Kidney (tissue), 14 donors: ENCODE data around the gene KCNG2. TPM values are rescaled to one million over a fixed set of nuclear protein-coding genes. Genes with fewer than 3 reads are reported as not detected.

ENCODE experiments used
- DNase-seq, 5 donors: peaks; one replicate each; pipeline ENCODE4 v3.0.0-alpha.2; 2013 to 2020
- FAIRE-seq: peaks from 2 replicates; lab custom pipeline; 2012; peaks lifted over from hg19 to GRCh38; lab: Jason Lieb, UNC
- H3K27ac ChIP-seq, 2 donors: one replicate each; pipeline ENCODE4 v1.7.0; 2013; ENCODE audit warnings: low read depth in 2 of 2, low read length in 2 of 2, inconsistent platforms in 1 of 2
- H3K27me3 ChIP-seq: one replicate; pipeline ENCODE4 v1.7.1; 2013; ENCODE audit warnings: low read length, inconsistent platforms; ENCODE audit not compliant: control insufficient read depth, insufficient read depth
- H3K36me3 ChIP-seq, 3 donors: one replicate each; pipeline versions ENCODE4 v1.7.0 to v1.7.1; 2013; ENCODE audit warnings: low read length in 3 of 3, control low read depth in 1 of 3, inconsistent platforms in 1 of 3; ENCODE audit not compliant: insufficient read depth in 3 of 3, control insufficient read depth in 2 of 3
- H3K4me1 ChIP-seq, 3 donors: one replicate each; pipeline versions ENCODE4 v1.7.0 to v1.7.1; 2013; ENCODE audit warnings: low read length in 3 of 3, inconsistent platforms in 1 of 3, low read depth in 1 of 3; ENCODE audit not compliant: control insufficient read depth in 2 of 3, insufficient read depth in 2 of 3
- H3K4me3 ChIP-seq, 3 donors: one replicate each; pipeline versions ENCODE4 v1.7.0 to v1.8.1; 2013; ENCODE audit warnings: low read length in 3 of 3, control low read depth in 1 of 3, inconsistent platforms in 1 of 3
- H3K9ac ChIP-seq, 3 donors: one replicate each; pipeline versions ENCODE4 v1.7.0 to v1.7.1; 2013; ENCODE audit warnings: low read length in 3 of 3, control low read depth in 1 of 3, inconsistent platforms in 1 of 3
- H3K9me3 ChIP-seq, 3 donors: one replicate each; pipeline versions ENCODE4 v1.7.0 to v1.7.1; 2013; ENCODE audit warnings: low read length in 3 of 3, control low read depth in 1 of 3, inconsistent platforms in 1 of 3; ENCODE audit not compliant: control insufficient read depth in 2 of 3, insufficient read depth in 1 of 3
- intact Hi-C: fragments of 100-400 bp; cut with DNase I; formaldehyde crosslinking; loops from one replicate; pipeline ENCODE4 v1.11.1; 2022
- polyA plus RNA-seq: library from polyadenylated mRNA; stranded (reverse); fragments of 350-450 nt; fragmentation: Illumina TruSeq; extraction: RNeasy Lipid Tissue Mini Kit (QIAGEN cat#74804); gene quantifications from one replicate; pipeline ENCODE4 v1.2.3, GENCODE V29; 2014; ENCODE audit warnings: low read depth, low replicate concordance; ENCODE audit not compliant: insufficient read depth
- total RNA-seq: library from RNA; stranded (reverse); fragmentation: NEBNext Ultra II Directional; extraction: Animal tissue kit (Norgen Biotek cat#: 25700); gene quantifications from one replicate; pipeline ENCODE4 v1.2.1, GENCODE V29; 2021
- TF ChIP-seq, protein P1 (sequence below): IDR thresholded peaks from 3 replicates; pipeline ENCODE4 v1.5.1; 2012; ENCODE audit warnings: mild to moderate bottlenecking, moderate library complexity, borderline replicate concordance; ENCODE audit not compliant: insufficient read depth; ENCODE audit errors: extremely low read depth
- donor health status: control.
- donor health status: control.
- donor health status: control.
- donor health status: control.
- donor health status: control.
- donor health status: DM: yes; HTN: yes; CAD: no.
- donor health status: Normal renal cell carcinoma (clear cell type).

Gene KCNG2
- total and polyA plus RNA-seq, 2 donors from 2014 or later: 0.76 TPM; not detected in 1

DNA sequence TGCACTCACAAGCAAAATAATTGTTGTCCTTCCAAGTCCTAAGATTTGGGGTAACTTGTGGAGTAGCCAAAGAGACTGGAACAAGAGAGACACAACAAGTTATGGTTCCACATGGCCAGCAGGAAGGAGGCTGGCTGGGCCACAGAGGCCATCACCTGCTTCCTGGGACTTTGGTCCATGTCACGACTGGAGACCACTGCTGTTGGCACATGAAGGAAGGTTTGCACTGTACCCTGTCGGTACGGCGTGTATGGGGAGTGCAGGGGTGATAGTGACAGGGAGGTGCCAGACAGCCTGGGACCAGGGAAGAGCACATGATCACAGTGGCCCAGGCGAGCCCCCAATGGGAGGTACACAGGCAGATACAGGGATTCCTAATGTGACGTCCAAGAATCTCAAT lies 138.2 kb downstream of the KCNG2 start:
- TF ChIP-seq, protein P1, sequence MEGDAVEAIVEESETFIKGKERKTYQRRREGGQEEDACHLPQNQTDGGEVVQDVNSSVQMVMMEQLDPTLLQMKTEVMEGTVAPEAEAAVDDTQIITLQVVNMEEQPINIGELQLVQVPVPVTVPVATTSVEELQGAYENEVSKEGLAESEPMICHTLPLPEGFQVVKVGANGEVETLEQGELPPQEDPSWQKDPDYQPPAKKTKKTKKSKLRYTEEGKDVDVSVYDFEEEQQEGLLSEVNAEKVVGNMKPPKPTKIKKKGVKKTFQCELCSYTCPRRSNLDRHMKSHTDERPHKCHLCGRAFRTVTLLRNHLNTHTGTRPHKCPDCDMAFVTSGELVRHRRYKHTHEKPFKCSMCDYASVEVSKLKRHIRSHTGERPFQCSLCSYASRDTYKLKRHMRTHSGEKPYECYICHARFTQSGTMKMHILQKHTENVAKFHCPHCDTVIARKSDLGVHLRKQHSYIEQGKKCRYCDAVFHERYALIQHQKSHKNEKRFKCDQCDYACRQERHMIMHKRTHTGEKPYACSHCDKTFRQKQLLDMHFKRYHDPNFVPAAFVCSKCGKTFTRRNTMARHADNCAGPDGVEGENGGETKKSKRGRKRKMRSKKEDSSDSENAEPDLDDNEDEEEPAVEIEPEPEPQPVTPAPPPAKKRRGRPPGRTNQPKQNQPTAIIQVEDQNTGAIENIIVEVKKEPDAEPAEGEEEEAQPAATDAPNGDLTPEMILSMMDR: no peak
- no peak for FAIRE-seq
- peaks cover 0 to 17% (median 12%) of the 10 kb centered on the region in 3 donors for H3K36me3 ChIP-seq
- no peak overlapping the region for H3K27ac ChIP-seq
- H3K4me1 ChIP-seq: peaks cover 0 to 6% (median 3%) of the 10 kb centered on the region in 3 donors
- no peaks in the 10 kb centered on the region for H3K27me3 ChIP-seq
- H3K9me3 ChIP-seq: peaks cover 0 to 8% (median 3%) of the 10 kb centered on the region in 3 donors
- peak in 1 of 5 donors; percentile 18 for DNase-seq
- H3K4me3 ChIP-seq: no peak overlapping the region
- intact Hi-C loops: no loop called here
- no peak overlapping the region for H3K9ac ChIP-seq

DNA sequence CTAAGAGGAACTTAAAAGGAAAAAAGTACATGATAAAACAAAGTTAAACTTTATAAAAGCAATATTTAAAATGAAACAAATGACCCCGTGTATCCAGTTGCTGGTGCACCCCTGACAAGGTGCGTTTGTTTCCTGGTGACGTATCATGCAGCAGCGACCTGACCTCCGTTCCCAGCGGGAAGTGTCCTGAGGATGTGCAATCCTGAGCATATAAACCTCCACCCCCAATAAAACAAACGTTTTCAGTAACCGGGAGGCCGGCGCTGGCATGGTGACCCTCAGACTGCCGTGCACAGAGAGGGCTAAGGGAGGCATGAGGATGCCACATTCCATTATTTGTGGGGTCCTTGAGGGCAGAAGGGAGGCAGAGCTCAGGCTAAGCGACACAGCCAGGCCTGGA lies 138.9 kb downstream of the KCNG2 start:
- Histone ChIP-seq H3K27me3 (no peaks in the 10 kb centered on the region), H3K27ac (no peak overlapping the region), H3K9me3 (peaks cover 0 to 8% (median 3%) of the 10 kb centered on the region in 3 donors), H3K36me3 (peaks cover 0 to 17% (median 12%) of the 10 kb centered on the region in 3 donors), H3K4me3 (no peak overlapping the region), H3K9ac (no peak overlapping the region), H3K4me1 (peaks cover 0 to 9% (median 6%) of the 10 kb centered on the region in 3 donors)
- FAIRE-seq: no peak
- peak in 1 of 5 donors; percentile 52 for DNase-seq
- TF ChIP-seq, protein P1: no peak
- intact Hi-C loops: no loop called here

DNA sequence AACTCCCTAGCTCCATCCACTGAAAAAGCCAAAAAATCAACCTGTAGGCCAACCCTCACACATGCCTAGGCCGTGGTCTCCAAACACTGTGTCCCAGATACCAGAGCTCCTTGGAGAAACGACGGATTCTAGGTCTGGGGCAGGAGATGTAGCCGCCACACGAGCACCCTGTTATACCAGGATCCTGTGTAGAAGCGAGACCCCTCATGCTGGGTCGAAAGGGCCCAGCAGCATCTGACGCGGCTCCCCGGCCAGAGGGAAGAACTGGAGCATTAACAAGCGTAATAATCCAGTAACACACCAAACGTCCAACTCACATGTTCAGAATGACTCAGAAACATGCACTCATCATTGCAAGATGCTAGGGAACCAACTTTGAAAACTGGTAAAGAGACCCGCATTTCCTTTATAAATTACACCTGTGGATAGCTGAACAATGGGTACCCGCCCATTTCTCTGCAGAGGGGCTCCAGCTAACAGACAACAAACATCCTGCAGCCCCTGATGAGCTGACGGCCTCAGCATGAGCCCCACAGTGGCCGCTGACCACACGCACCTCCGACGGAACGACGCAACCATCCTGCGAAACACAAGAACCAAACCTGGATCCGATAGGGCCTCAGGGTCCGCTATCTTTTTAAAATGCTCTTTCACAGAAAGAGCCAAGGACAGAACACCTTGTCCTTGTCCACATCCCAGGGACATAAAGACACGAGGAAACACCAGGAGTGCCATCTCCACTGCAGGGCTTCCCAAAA lies 139.5 kb downstream of the KCNG2 start:
- DNase-seq (peak in 1 of 5 donors; percentile 21), FAIRE-seq (no peak)
- no peaks in the 10 kb centered on the region for H3K27me3 ChIP-seq
- H3K36me3 ChIP-seq: peaks cover 0 to 17% (median 13%) of the 10 kb centered on the region in 3 donors
- H3K9ac ChIP-seq: no peak overlapping the region
- TF ChIP-seq, protein P1: no peak
- H3K27ac ChIP-seq: no peak overlapping the region
- no peak overlapping the region for H3K4me3 ChIP-seq
- intact Hi-C loops: no loop called here
- peaks cover 0 to 8% (median 3%) of the 10 kb centered on the region in 3 donors for H3K9me3 ChIP-seq
- H3K4me1 ChIP-seq: peaks cover 0 to 16% (median 8%) of the 10 kb centered on the region in 3 donors
